ENCODE data around the gene PPM1M.

PPM1M gene

GRCh38 chr3:52237657-52238172 is 7.8 kb upstream of the PPM1M start:
- ATAC-seq = peak; percentile 88
- no peak for TF ChIP-seq CSDC2 (CRISPR knock-in tag; IDR thresholded peaks at IDR 0.05)
- TF ChIP-seq ISL1 (CRISPR knock-in tag; IDR thresholded peaks at IDR 0.05) = no peak
- no peak for TF ChIP-seq BACH2 (CRISPR knock-in tag; IDR thresholded peaks at IDR 0.05; ENCODE audit: borderline replicate concordance)
- TF ChIP-seq ZFP3 (CRISPR knock-in tag; IDR thresholded peaks at IDR 0.05) = no peak
- TF ChIP-seq CREB5 (CRISPR knock-in tag; IDR thresholded peaks at IDR 0.05; ENCODE audit: low read depth) = no peak

GRCh38 chr3:52238193-52238760 is 7.3 kb upstream of the PPM1M start:
- TF ChIP-seq ZNF8 (CRISPR knock-in tag; IDR thresholded peaks at IDR 0.05) (no peak), ESRRG (CRISPR knock-in tag; IDR thresholded peaks at IDR 0.05) (no peak), ISL1 (CRISPR knock-in tag; IDR thresholded peaks at IDR 0.05) (no peak), ZC3H10 (CRISPR knock-in tag; IDR thresholded peaks at IDR 0.05) (no peak), CREB5 (CRISPR knock-in tag; IDR thresholded peaks at IDR 0.05; ENCODE audit: low read depth) (no peak), ARNTL (CRISPR knock-in tag; IDR thresholded peaks at IDR 0.05; ENCODE audit: borderline replicate concordance, low read depth) (no peak), RARB (CRISPR knock-in tag; IDR thresholded peaks at IDR 0.05) (no peak)
- peak; percentile 4 for ATAC-seq

GRCh38 chr3:52238761-52239701 is 6.5 kb upstream of the PPM1M start, which contains the start of gene TWF2:
Gene TWF2 (minus strand): TSS chr3:52239158. CDS start chr3:52239016, 142 bp downstream.
- peak; percentile 78 for ATAC-seq
- TF ChIP-seq TOX (CRISPR knock-in tag; IDR thresholded peaks at IDR 0.05; ENCODE audit: borderline replicate concordance) (no peak), RARB (CRISPR knock-in tag; IDR thresholded peaks at IDR 0.05) (no peak), PATZ1 (CRISPR knock-in tag; IDR thresholded peaks at IDR 0.05; ENCODE audit: borderline replicate concordance) (peak; percentile 22; the same call in 1 of the 2 replicates), TCF4 (CRISPR knock-in tag; IDR thresholded peaks at IDR 0.05; ENCODE audit: borderline replicate concordance) (no peak), ZFP30 (CRISPR knock-in tag; IDR thresholded peaks at IDR 0.05) (no peak), ARNTL (CRISPR knock-in tag; IDR thresholded peaks at IDR 0.05; ENCODE audit: borderline replicate concordance, low read depth) (no peak), CSDC2 (CRISPR knock-in tag; IDR thresholded peaks at IDR 0.05) (no peak), POU6F1 (CRISPR knock-in tag; IDR thresholded peaks at IDR 0.05; ENCODE audit: borderline replicate concordance, low read depth) (no peak)

GRCh38 chr3:52240059-52240885 is 5.3 kb upstream of the PPM1M start:
- ATAC-seq = peak; percentile 24
- no peak for TF ChIP-seq PPARA (CRISPR knock-in tag; IDR thresholded peaks at IDR 0.05; ENCODE audit: borderline replicate concordance)
- no peak for TF ChIP-seq GLIS3 (CRISPR knock-in tag; IDR thresholded peaks at IDR 0.05)
- peak; percentile 76 for TF ChIP-seq TCF4 (CRISPR knock-in tag; IDR thresholded peaks at IDR 0.05; ENCODE audit: borderline replicate concordance)
- TF ChIP-seq ARNTL (CRISPR knock-in tag; IDR thresholded peaks at IDR 0.05; ENCODE audit: borderline replicate concordance, low read depth) = no peak

Data from SK-N-SH treated with all-trans-retinoic acid at 6 μM for 48 hours (cell line).